Esophagus squamous epithelium (tissue), 4 donors: Measurements from ENCODE around the gene GPC3.

ENCODE experiments used
- POLR2A ChIP-seq, 4 donors: fragments of 450-650 bp; IDR thresholded peaks; one replicate each; pipeline ENCODE4 v1.6.1; 2017; ENCODE audit warnings: antibody characterized with exemption in 4 of 4, mild to moderate bottlenecking in 4 of 4, moderate library complexity in 3 of 4
- TF ChIP-seq, protein P1 (sequence below), 6 experiments: fragments of 450-650 bp in 4 of 6; fragments of 200-600 bp in 2 of 6; sonication (generic) in 2 of 6; IDR thresholded peaks; one replicate each; pipeline ENCODE4 v1.5.1; 2016 to 2019; ENCODE audit warnings: antibody characterized with exemption in 6 of 6, mild to moderate bottlenecking in 4 of 6, moderate library complexity in 4 of 6

DNA sequence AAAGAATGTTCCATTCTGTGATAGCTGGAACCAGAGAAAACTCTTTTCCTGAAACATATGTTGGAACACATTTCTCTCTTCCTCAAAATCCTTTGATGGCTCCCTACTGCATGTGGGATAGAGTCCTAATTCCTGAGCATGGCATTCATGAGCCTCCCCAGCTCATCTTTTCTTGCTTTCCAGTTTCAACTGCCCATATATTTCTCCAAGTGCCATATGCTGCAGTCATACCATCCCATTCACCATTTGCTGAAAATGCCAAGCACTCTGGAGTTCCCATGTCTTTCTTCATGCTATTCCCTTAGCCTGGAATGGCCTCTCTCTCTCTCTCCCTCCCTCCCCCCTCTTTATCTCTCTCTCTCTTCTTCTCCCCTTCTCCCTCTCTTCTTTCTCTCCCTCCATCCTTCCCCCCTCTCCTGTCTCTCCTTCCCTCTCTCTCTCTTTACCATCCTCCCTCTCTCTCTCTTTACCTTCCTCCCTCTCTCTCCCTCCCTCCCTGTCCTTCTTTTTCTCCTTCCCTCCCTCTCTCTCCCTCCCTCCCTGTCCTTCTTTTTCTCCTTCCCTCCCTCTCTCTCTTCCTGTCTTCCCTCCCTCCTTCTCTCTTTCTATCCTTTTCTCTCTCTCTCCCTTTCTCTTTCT, 436.0 kb downstream of the GPC3 start:
- no peak for TF ChIP-seq POLR2A (IDR thresholded peaks at IDR 0.05)
- TF ChIP-seq, protein P1, sequence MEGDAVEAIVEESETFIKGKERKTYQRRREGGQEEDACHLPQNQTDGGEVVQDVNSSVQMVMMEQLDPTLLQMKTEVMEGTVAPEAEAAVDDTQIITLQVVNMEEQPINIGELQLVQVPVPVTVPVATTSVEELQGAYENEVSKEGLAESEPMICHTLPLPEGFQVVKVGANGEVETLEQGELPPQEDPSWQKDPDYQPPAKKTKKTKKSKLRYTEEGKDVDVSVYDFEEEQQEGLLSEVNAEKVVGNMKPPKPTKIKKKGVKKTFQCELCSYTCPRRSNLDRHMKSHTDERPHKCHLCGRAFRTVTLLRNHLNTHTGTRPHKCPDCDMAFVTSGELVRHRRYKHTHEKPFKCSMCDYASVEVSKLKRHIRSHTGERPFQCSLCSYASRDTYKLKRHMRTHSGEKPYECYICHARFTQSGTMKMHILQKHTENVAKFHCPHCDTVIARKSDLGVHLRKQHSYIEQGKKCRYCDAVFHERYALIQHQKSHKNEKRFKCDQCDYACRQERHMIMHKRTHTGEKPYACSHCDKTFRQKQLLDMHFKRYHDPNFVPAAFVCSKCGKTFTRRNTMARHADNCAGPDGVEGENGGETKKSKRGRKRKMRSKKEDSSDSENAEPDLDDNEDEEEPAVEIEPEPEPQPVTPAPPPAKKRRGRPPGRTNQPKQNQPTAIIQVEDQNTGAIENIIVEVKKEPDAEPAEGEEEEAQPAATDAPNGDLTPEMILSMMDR (IDR thresholded peaks at IDR 0.05) = no peak
